Activated CD4-positive, alpha-beta T cell treated with anti-CD3 and anti-CD28 coated beads, Interleukin-2, amount 10 ng/mL, durations not matched to agents 24 days and 14 days (primary cell): Measurements from ENCODE around the gene TNFAIP3. TPM values are rescaled to one million over a fixed set of nuclear protein-coding genes. Genes with fewer than 3 reads are reported as not detected.
"Not testable (repeated sequence)": the region's sequence is repeated elsewhere in the genome, so short reads cannot be mapped to it uniquely, and the experiment has no call there.

Source experiments
- DNase-seq: peaks from one replicate; pipeline ENCODE4 v3.0.0; 2022
- H3K27ac Mint-ChIP-seq: one replicate; pipeline ENCODE4 v1.8.0; 2022; ENCODE audit warnings: mild to moderate bottlenecking, mixed read lengths
- H3K27me3 Mint-ChIP-seq: one replicate; pipeline ENCODE4 v1.8.0; 2022; ENCODE audit warnings: mixed read lengths
- H3K36me3 Mint-ChIP-seq: one replicate; pipeline ENCODE4 v1.8.0; 2022; ENCODE audit warnings: low read depth, mild to moderate bottlenecking, mixed read lengths
- H3K4me1 Mint-ChIP-seq: one replicate; pipeline ENCODE4 v1.8.0; 2021; ENCODE audit warnings: mixed read lengths
- H3K4me3 Mint-ChIP-seq: one replicate; pipeline ENCODE4 v1.8.0; 2022; ENCODE audit warnings: mild to moderate bottlenecking, moderate library complexity, mixed read lengths
- H3K9me3 Mint-ChIP-seq: one replicate; pipeline ENCODE4 v1.8.0; 2021; ENCODE audit warnings: mixed read lengths
- intact Hi-C: fragments of 100-400 bp; cut with micrococcal nuclease; formaldehyde crosslinking; loops from one replicate; pipeline ENCODE4 v1.15.1; 2023
- total RNA-seq: library from RNA; stranded (reverse); gene quantifications from 2 replicates; pipeline ENCODE4 v1.2.3, GENCODE V29; 2022

Gene TNFAIP3
- total RNA-seq, 1 donor from 2014 or later = 249 TPM

GRCh38 chr6:137832110-137832509 is 34.9 kb upstream of the TNFAIP3 start:
- H3K4me1 Mint-ChIP-seq = peaks cover 49% of the 10 kb centered on the region
- peak overlapping the region; percentile 26 for H3K27ac Mint-ChIP-seq

GRCh38 chr6:137834508-137834907 is 32.6 kb upstream of the TNFAIP3 start:
- Mint-ChIP-seq H3K36me3 (peaks cover 17% of the 10 kb centered on the region), H3K27ac (no peak overlapping the region), H3K4me1 (peaks cover 30% of the 10 kb centered on the region), H3K27me3 (no peaks in the 10 kb centered on the region), H3K4me3 (no peak overlapping the region), H3K9me3 (peaks cover 29% of the 10 kb centered on the region)
- DNase-seq = no peak
- intact Hi-C loops = no loop called here

More at GRCh38 chr6:137832110-137832509, 34.9 kb upstream of the TNFAIP3 start:
- Mint-ChIP-seq H3K27me3 (no peaks in the 10 kb centered on the region), H3K4me3 (no peak overlapping the region), H3K9me3 (peaks cover 8% of the 10 kb centered on the region), H3K36me3 (peaks cover 8% of the 10 kb centered on the region)
- no peak for DNase-seq
- intact Hi-C loops = no loop called here

- no peak overlapping the region for H3K4me3 Mint-ChIP-seq
- no peaks in the 10 kb centered on the region for H3K27me3 Mint-ChIP-seq
- DNase-seq = no peak
- H3K27ac Mint-ChIP-seq = no peak overlapping the region
- H3K36me3 Mint-ChIP-seq = peaks cover 34% of the 10 kb centered on the region
- intact Hi-C loops = no loop called here
- peaks cover 46% of the 10 kb centered on the region for H3K9me3 Mint-ChIP-seq
- H3K4me1 Mint-ChIP-seq = peaks cover 19% of the 10 kb centered on the region
Measured at GRCh38 chr6:137836788-137837187, 30.3 kb upstream of the TNFAIP3 start.

- H3K4me3 Mint-ChIP-seq, DNase-seq, H3K27ac Mint-ChIP-seq, H3K27me3 Mint-ChIP-seq, intact Hi-C loops: not testable (repeated sequence)
- peaks cover 58% of the 10 kb centered on the region for H3K9me3 Mint-ChIP-seq
- H3K36me3 Mint-ChIP-seq = peaks cover 37% of the 10 kb centered on the region
- H3K4me1 Mint-ChIP-seq = peaks cover 12% of the 10 kb centered on the region
Measured at GRCh38 chr6:137838090-137838489, 29.0 kb upstream of the TNFAIP3 start.

GRCh38 chr6:137838597-137838996 is 28.5 kb upstream of the TNFAIP3 start:
- Mint-ChIP-seq H3K9me3 (peaks cover 63% of the 10 kb centered on the region), H3K4me1 (peaks cover 12% of the 10 kb centered on the region), H3K36me3 (peaks cover 42% of the 10 kb centered on the region)
- H3K27ac Mint-ChIP-seq, intact Hi-C loops, DNase-seq, H3K4me3 Mint-ChIP-seq, H3K27me3 Mint-ChIP-seq: not testable (repeated sequence)

GRCh38 chr6:137839076-137839475 is 28.0 kb upstream of the TNFAIP3 start:
- no peaks in the 10 kb centered on the region for H3K27me3 Mint-ChIP-seq
- H3K36me3 Mint-ChIP-seq = peaks cover 39% of the 10 kb centered on the region
- H3K9me3 Mint-ChIP-seq = peaks cover 66% of the 10 kb centered on the region
- no peak overlapping the region for H3K27ac Mint-ChIP-seq
- intact Hi-C loops = no loop called here
- H3K4me3 Mint-ChIP-seq = no peak overlapping the region
- peaks cover 12% of the 10 kb centered on the region for H3K4me1 Mint-ChIP-seq
- DNase-seq = no peak

GRCh38 chr6:137840252-137840651 is 26.8 kb upstream of the TNFAIP3 start:
- Mint-ChIP-seq H3K27me3 (no peaks in the 10 kb centered on the region), H3K4me3 (no peak overlapping the region), H3K36me3 (peaks cover 39% of the 10 kb centered on the region)

GRCh38 chr6:137843211-137843610 is 23.8 kb upstream of the TNFAIP3 start:
- Mint-ChIP-seq H3K27me3 (no peaks in the 10 kb centered on the region), H3K4me1 (peaks cover 7% of the 10 kb centered on the region), H3K36me3 (peaks cover 36% of the 10 kb centered on the region), H3K4me3 (no peak overlapping the region), H3K9me3 (peaks cover 54% of the 10 kb centered on the region), H3K27ac (no peak overlapping the region)
- intact Hi-C loops = no loop called here
- no peak for DNase-seq

More at GRCh38 chr6:137840252-137840651, 26.8 kb upstream of the TNFAIP3 start:
- peaks cover 12% of the 10 kb centered on the region for H3K4me1 Mint-ChIP-seq
- H3K9me3 Mint-ChIP-seq = peaks cover 62% of the 10 kb centered on the region
- intact Hi-C loops = no loop called here
- no peak overlapping the region for H3K27ac Mint-ChIP-seq
- DNase-seq = no peak

- H3K4me3 Mint-ChIP-seq, intact Hi-C loops, H3K27ac Mint-ChIP-seq, DNase-seq, H3K27me3 Mint-ChIP-seq, H3K4me1 Mint-ChIP-seq: not testable (repeated sequence)
- peaks cover 43% of the 10 kb centered on the region for H3K9me3 Mint-ChIP-seq
- H3K36me3 Mint-ChIP-seq = peaks cover 30% of the 10 kb centered on the region
Measured at GRCh38 chr6:137844327-137844726, 22.7 kb upstream of the TNFAIP3 start.

GRCh38 chr6:137844773-137845172 is 22.3 kb upstream of the TNFAIP3 start:
- Mint-ChIP-seq H3K9me3 (peaks cover 39% of the 10 kb centered on the region), H3K36me3 (peaks cover 30% of the 10 kb centered on the region)
- DNase-seq, H3K27me3 Mint-ChIP-seq, H3K4me1 Mint-ChIP-seq, intact Hi-C loops, H3K4me3 Mint-ChIP-seq, H3K27ac Mint-ChIP-seq: not testable (repeated sequence)

- intact Hi-C loops = no loop called here
- Mint-ChIP-seq H3K4me3 (no peak overlapping the region), H3K4me1 (peaks cover 4% of the 10 kb centered on the region)
Measured at GRCh38 chr6:137845460-137845859, 21.6 kb upstream of the TNFAIP3 start.

GRCh38 chr6:137846274-137846673 is 20.8 kb upstream of the TNFAIP3 start:
- H3K9me3 Mint-ChIP-seq = peaks cover 24% of the 10 kb centered on the region
- no peak for DNase-seq
- H3K4me3 Mint-ChIP-seq = no peak overlapping the region
- no peak overlapping the region for H3K27ac Mint-ChIP-seq
- intact Hi-C loops = no loop called here
- peaks cover 16% of the 10 kb centered on the region for H3K36me3 Mint-ChIP-seq
- H3K4me1 Mint-ChIP-seq = peaks cover 8% of the 10 kb centered on the region
- H3K27me3 Mint-ChIP-seq = no peaks in the 10 kb centered on the region

More at GRCh38 chr6:137845460-137845859, 21.6 kb upstream of the TNFAIP3 start:
- H3K36me3 Mint-ChIP-seq = peaks cover 23% of the 10 kb centered on the region
- no peak overlapping the region for H3K27ac Mint-ChIP-seq
- H3K27me3 Mint-ChIP-seq = no peaks in the 10 kb centered on the region
- DNase-seq = no peak
- H3K9me3 Mint-ChIP-seq = peaks cover 32% of the 10 kb centered on the region

GRCh38 chr6:137846772-137847313 is 20.2 kb upstream of the TNFAIP3 start:
- intact Hi-C loops = no loop called here
- Mint-ChIP-seq H3K36me3 (peaks cover 11% of the 10 kb centered on the region), H3K27me3 (no peaks in the 10 kb centered on the region), H3K4me1 (peaks cover 14% of the 10 kb centered on the region), H3K4me3 (no peak overlapping the region), H3K9me3 (peaks cover 20% of the 10 kb centered on the region), H3K27ac (no peak overlapping the region)
- DNase-seq = no peak

- Mint-ChIP-seq H3K4me1 (peaks cover 18% of the 10 kb centered on the region), H3K9me3 (peaks cover 11% of the 10 kb centered on the region), H3K27me3 (no peaks in the 10 kb centered on the region), H3K27ac (no peak overlapping the region), H3K4me3 (no peak overlapping the region), H3K36me3 (peaks cover 6% of the 10 kb centered on the region)
- no peak for DNase-seq
- intact Hi-C loops = no loop called here
Measured at GRCh38 chr6:137847748-137848147, 19.3 kb upstream of the TNFAIP3 start.

- Mint-ChIP-seq H3K27me3 (no peaks in the 10 kb centered on the region), H3K36me3 (no peaks in the 10 kb centered on the region), H3K4me3 (no peak overlapping the region), H3K9me3 (peaks cover 2% of the 10 kb centered on the region), H3K4me1 (peaks cover 20% of the 10 kb centered on the region), H3K27ac (no peak overlapping the region)
- DNase-seq = no peak
- intact Hi-C loops = loop anchor here (1.0 kb wide), 2 partner anchors 18 kb away; no protein-coding TSS in a partner anchor
Measured at GRCh38 chr6:137848672-137849071, 18.4 kb upstream of the TNFAIP3 start.
